Activated naive CD4-positive, alpha-beta T cell treated with anti-CD3 and anti-CD28 coated beads, Interleukin-2, amount 10 ng/mL, durations not matched to agents 7 days and 5 days (primary cell): ENCODE measurements around the gene LAMTOR3.

Experiments
- CTCF ChIA-PET: fragments of 350-600 bp; sonication (Branson Sonifier 250); formaldehyde crosslinking; loops from one replicate; lab custom pipeline; 2021; ENCODE audit warnings: antibody characterized with exemption; lab: Charles Lee
- DNase-seq: peaks from one replicate; pipeline ENCODE4 v3.0.0-alpha.2; 2020
- H3K27ac Mint-ChIP-seq: one replicate; pipeline ENCODE4 v1.8.0; 2021; ENCODE audit warnings: mild to moderate bottlenecking, moderate library complexity, mixed read lengths
- H3K27me3 Mint-ChIP-seq: one replicate; pipeline ENCODE4 v1.8.0; 2021; ENCODE audit warnings: mild to moderate bottlenecking, mixed read lengths
- H3K36me3 Mint-ChIP-seq: one replicate; pipeline ENCODE4 v1.8.0; 2021; ENCODE audit warnings: mixed read lengths
- H3K4me1 Mint-ChIP-seq: one replicate; pipeline ENCODE4 v1.8.0; 2021; ENCODE audit warnings: mixed read lengths
- H3K4me3 Mint-ChIP-seq: one replicate; pipeline ENCODE4 v1.8.0; 2021; ENCODE audit warnings: mild to moderate bottlenecking, moderate library complexity, mixed read lengths
- H3K9me3 Mint-ChIP-seq: one replicate; pipeline ENCODE4 v1.8.0; 2021; ENCODE audit warnings: mixed read lengths

The LAMTOR3 gene

GRCh38 chr4:99885687-99886086, 8.5 kb downstream of the LAMTOR3 start:
- H3K4me3 Mint-ChIP-seq, result no peak overlapping the region
- no peak for DNase-seq
- H3K9me3 Mint-ChIP-seq, result no peaks in the 10 kb centered on the region
- peaks cover 18% of the 10 kb centered on the region for H3K36me3 Mint-ChIP-seq
- no peak overlapping the region for H3K27ac Mint-ChIP-seq
- H3K4me1 Mint-ChIP-seq, result peaks cover 11% of the 10 kb centered on the region
- H3K27me3 Mint-ChIP-seq, result no peaks in the 10 kb centered on the region
- CTCF ChIA-PET, result interaction anchor here (0.7 to 4.3 kb wide), 6 partner anchors 63 to 422 kb away, joined by 3 to 90 read pairs (median 5); partner anchors contain the start of gene DAPP1

GRCh38 chr4:99885063-99885664, 9.1 kb downstream of the LAMTOR3 start:
- Mint-ChIP-seq H3K4me1 (peaks cover 11% of the 10 kb centered on the region), H3K9me3 (no peaks in the 10 kb centered on the region), H3K27ac (no peak overlapping the region), H3K36me3 (peaks cover 20% of the 10 kb centered on the region), H3K4me3 (no peak overlapping the region), H3K27me3 (no peaks in the 10 kb centered on the region)
- CTCF ChIA-PET, result interaction anchor here (0.6 to 4.3 kb wide), 20 partner anchors 14 to 1245 kb away, joined by 3 to 90 read pairs (median 4); partner anchors contain the start of genes DAPP1 and TRMT10A
- DNase-seq, result peak; percentile 54

GRCh38 chr4:99879458-99879857, 14.8 kb downstream of the LAMTOR3 start:
- Mint-ChIP-seq H3K27ac (no peak overlapping the region), H3K27me3 (no peaks in the 10 kb centered on the region), H3K36me3 (peaks cover 23% of the 10 kb centered on the region), H3K4me1 (no peaks in the 10 kb centered on the region), H3K4me3 (no peak overlapping the region), H3K9me3 (no peaks in the 10 kb centered on the region)
- CTCF ChIA-PET, result interaction anchor here (0.8 kb wide), 1 partner anchor 23 kb away, joined by 3 read pairs; no protein-coding TSS in a partner anchor
- no peak for DNase-seq

DNA sequence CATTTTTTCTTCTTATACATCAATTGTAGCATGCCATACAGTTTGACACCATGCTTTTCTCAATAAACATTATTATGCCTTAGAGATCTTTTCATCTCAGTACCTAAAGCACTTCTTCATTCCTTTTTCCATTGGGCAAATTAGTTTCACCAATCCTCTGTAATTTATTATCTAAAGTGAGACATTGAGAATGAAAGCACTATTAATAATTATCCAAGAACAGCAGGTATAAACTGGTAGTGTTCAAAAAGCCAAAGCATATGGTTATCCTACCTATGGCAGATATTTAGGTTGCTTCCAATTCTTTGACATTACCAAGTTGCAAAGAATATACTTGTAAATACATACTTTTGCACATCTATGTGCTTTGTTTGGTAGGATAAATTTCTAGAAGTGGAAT, 15.6 kb downstream of the LAMTOR3 start:
- Mint-ChIP-seq H3K4me3 (no peak overlapping the region), H3K27me3 (no peaks in the 10 kb centered on the region), H3K27ac (no peak overlapping the region), H3K9me3 (no peaks in the 10 kb centered on the region), H3K4me1 (no peaks in the 10 kb centered on the region), H3K36me3 (peaks cover 22% of the 10 kb centered on the region)
- no peak for DNase-seq
- CTCF ChIA-PET, result no interaction called here

- Mint-ChIP-seq H3K27ac (no peak overlapping the region), H3K9me3 (no peaks in the 10 kb centered on the region), H3K4me1 (no peaks in the 10 kb centered on the region), H3K36me3 (peaks cover 24% of the 10 kb centered on the region), H3K4me3 (no peak overlapping the region), H3K27me3 (no peaks in the 10 kb centered on the region)
- CTCF ChIA-PET, result no interaction called here
- no peak for DNase-seq
Observed at GRCh38 chr4:99876946-99877345, 17.3 kb downstream of the LAMTOR3 start.

GRCh38 chr4:99875071-99875470, 19.2 kb downstream of the LAMTOR3 start:
- DNase-seq, result no peak
- CTCF ChIA-PET, result interaction anchor here (0.6 kb wide), 1 partner anchor 309 kb away, joined by 3 read pairs; no protein-coding TSS in a partner anchor
- Mint-ChIP-seq H3K27me3 (no peaks in the 10 kb centered on the region), H3K9me3 (no peaks in the 10 kb centered on the region), H3K4me3 (no peak overlapping the region), H3K4me1 (no peaks in the 10 kb centered on the region), H3K36me3 (peaks cover 30% of the 10 kb centered on the region), H3K27ac (no peak overlapping the region)

- DNase-seq, result no peak
- no peak overlapping the region for H3K4me3 Mint-ChIP-seq
- CTCF ChIA-PET, result interaction anchor here (1.2 kb wide), 1 partner anchor 64 kb away, joined by 3 read pairs; no protein-coding TSS in a partner anchor
- no peak overlapping the region for H3K27ac Mint-ChIP-seq
- no peaks in the 10 kb centered on the region for H3K4me1 Mint-ChIP-seq
- no peaks in the 10 kb centered on the region for H3K9me3 Mint-ChIP-seq
- no peaks in the 10 kb centered on the region for H3K27me3 Mint-ChIP-seq
- peaks cover 34% of the 10 kb centered on the region for H3K36me3 Mint-ChIP-seq
Observed at GRCh38 chr4:99872570-99872969, 21.7 kb downstream of the LAMTOR3 start.

GRCh38 chr4:99868126-99868596, 26.1 kb downstream of the LAMTOR3 start:
- Mint-ChIP-seq H3K36me3 (peaks cover 50% of the 10 kb centered on the region), H3K27ac (no peak overlapping the region), H3K27me3 (no peaks in the 10 kb centered on the region), H3K4me1 (no peaks in the 10 kb centered on the region), H3K4me3 (no peak overlapping the region), H3K9me3 (no peaks in the 10 kb centered on the region)
- no peak for DNase-seq
- CTCF ChIA-PET, result interaction anchor here (1.4 kb wide), 1 partner anchor 57 kb away, joined by 4 read pairs; no protein-coding TSS in a partner anchor

DNA sequence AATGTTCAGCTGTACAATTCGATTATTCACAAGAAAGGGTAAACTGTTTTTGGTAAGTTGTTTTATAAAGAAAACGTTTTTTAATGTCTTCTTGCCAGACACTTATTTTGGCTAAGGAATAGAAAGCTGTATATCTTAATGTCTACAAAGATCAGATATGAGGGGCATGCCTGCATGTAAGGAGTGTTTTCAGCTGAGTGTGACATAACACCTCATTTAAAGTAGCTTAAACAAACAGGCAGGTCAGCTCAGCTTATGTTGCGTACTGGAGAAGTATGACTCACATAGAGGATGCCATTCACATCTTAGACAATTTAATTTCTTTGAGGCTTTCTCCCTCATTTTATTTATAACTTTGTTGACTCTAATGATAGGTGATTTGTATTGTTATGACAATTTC, 30.4 kb downstream of the LAMTOR3 start:
- H3K4me1 Mint-ChIP-seq, result peaks cover 18% of the 10 kb centered on the region
- H3K4me3 Mint-ChIP-seq, result no peak overlapping the region
- CTCF ChIA-PET, result interaction anchor here (0.8 kb wide), 1 partner anchor 21 kb away, joined by 8 read pairs; no protein-coding TSS in a partner anchor
- no peak for DNase-seq
- H3K36me3 Mint-ChIP-seq, result peaks cover 43% of the 10 kb centered on the region
- no peaks in the 10 kb centered on the region for H3K27me3 Mint-ChIP-seq
- no peaks in the 10 kb centered on the region for H3K9me3 Mint-ChIP-seq
- H3K27ac Mint-ChIP-seq, result no peak overlapping the region

DNA sequence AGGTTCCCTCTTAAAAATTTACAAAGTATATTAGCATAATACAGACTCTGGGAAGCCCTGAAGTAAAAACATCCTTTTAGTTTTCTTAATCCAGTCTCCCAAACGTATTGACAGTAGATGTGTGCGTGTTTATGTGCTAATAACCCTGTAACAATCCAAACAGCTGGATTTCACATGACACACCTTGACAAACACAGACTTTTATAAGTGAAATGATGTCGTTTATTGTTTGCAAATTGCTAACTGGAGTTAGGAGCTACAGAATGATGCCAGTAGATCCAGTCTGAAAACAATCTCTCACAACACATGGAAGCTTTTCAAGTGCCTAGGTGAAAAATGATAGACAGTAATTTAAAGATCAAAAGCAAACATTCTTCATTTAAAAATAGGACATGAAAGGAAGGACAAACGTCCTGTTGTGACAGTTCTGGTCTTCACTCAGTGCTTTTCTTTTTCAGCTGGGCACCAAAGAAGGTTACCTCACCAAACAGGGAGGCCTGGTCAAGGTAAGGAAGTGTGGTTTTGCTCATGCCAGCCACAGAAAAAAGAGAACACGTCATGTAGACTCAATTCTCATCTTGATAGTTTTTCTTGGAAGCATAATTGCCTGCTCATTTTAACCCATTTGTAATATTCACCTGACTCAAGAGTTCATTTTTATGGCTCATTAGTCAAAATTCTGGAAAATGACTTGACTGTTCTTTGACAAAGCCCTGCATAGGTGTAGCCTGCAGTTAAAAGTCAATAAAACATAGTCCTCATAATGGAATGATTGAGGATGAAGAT, 32.9 kb downstream of the LAMTOR3 start:
- Mint-ChIP-seq H3K4me1 (peaks cover 30% of the 10 kb centered on the region), H3K36me3 (peaks cover 50% of the 10 kb centered on the region), H3K27me3 (no peaks in the 10 kb centered on the region), H3K27ac (peak overlapping the region; percentile 65), H3K4me3 (no peak overlapping the region), H3K9me3 (no peaks in the 10 kb centered on the region)
- no peak for DNase-seq
- CTCF ChIA-PET, result interaction anchor here (0.6 to 1.4 kb wide), 4 partner anchors 13 to 50 kb away, joined by 3 to 4 read pairs (median 4); no protein-coding TSS in a partner anchor

DNA sequence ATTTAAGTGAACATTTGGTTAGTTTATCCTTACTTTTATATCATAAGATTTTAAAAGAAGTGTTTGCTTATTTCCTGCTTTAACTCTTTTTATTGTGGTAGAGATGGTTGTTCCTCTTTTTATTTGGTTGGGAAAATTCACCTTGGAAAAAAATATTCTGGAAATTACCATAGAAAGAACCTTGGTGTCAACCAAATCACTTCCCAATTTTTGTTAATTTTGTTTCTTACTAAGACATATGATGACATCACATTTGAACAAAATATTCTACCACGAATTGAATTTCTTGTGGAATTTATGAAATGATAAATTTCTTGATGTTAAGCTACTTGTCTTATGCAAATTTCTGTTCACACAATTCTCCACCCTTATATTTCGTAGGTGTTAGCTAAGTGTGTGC, 33.7 kb downstream of the LAMTOR3 start:
- Mint-ChIP-seq H3K27ac (no peak overlapping the region), H3K36me3 (peaks cover 50% of the 10 kb centered on the region)

DNA sequence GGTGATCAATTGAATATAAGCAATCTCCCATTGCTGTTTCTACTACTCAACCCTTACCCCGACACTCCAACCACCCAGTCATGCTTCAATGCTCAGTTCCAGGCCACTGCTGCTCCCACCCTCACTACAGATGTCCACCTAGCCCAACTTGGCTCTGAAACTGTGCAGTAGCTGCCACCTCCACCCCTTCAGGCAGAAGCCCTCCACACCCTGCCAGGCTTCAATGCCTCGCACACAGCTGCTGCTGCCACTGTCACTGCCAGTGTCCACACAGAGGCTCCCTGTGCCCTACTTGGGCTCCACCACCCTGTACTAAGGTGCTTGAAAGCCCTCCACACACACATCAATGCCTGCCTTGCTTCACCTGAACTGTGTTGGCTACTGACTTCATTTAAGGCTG, 34.6 kb downstream of the LAMTOR3 start:
- Mint-ChIP-seq H3K4me1 (peaks cover 46% of the 10 kb centered on the region), H3K36me3 (peaks cover 51% of the 10 kb centered on the region), H3K27me3 (no peaks in the 10 kb centered on the region), H3K9me3 (no peaks in the 10 kb centered on the region), H3K4me3 (no peak overlapping the region), H3K27ac (no peak overlapping the region)
- no peak for DNase-seq
- CTCF ChIA-PET, result interaction anchor here (1.7 kb wide), 1 partner anchor 52 kb away, joined by 3 read pairs; no protein-coding TSS in a partner anchor

More for the DNA sequence above, 33.7 kb downstream of the LAMTOR3 start:
- DNase-seq, result no peak
- Mint-ChIP-seq H3K4me1 (peaks cover 36% of the 10 kb centered on the region), H3K4me3 (no peak overlapping the region), H3K9me3 (no peaks in the 10 kb centered on the region), H3K27me3 (no peaks in the 10 kb centered on the region)
- CTCF ChIA-PET, result interaction anchor here (1.4 kb wide), 1 partner anchor 13 kb away, joined by 4 read pairs; no protein-coding TSS in a partner anchor

- CTCF ChIA-PET, result interaction anchor here (1.7 to 1.8 kb wide), 2 partner anchors 11 to 46 kb away, joined by 4 to 10 read pairs; no protein-coding TSS in a partner anchor
- peaks cover 60% of the 10 kb centered on the region for H3K36me3 Mint-ChIP-seq
- DNase-seq, result no peak
- H3K9me3 Mint-ChIP-seq, result no peaks in the 10 kb centered on the region
- no peak overlapping the region for H3K4me3 Mint-ChIP-seq
- H3K27ac Mint-ChIP-seq, result peak overlapping the region; percentile 85
- peaks cover 63% of the 10 kb centered on the region for H3K4me1 Mint-ChIP-seq
- H3K27me3 Mint-ChIP-seq, result no peaks in the 10 kb centered on the region
Observed at GRCh38 chr4:99857307-99857706, 36.9 kb downstream of the LAMTOR3 start.

- Mint-ChIP-seq H3K27ac (peak overlapping the region; percentile 85), H3K4me3 (peak overlapping the region; percentile 8), H3K36me3 (peaks cover 55% of the 10 kb centered on the region), H3K4me1 (peaks cover 61% of the 10 kb centered on the region), H3K9me3 (no peaks in the 10 kb centered on the region), H3K27me3 (no peaks in the 10 kb centered on the region)
- CTCF ChIA-PET, result interaction anchor here (0.8 to 1.8 kb wide), 4 partner anchors 10 to 44 kb away, joined by 3 to 10 read pairs (median 4); no protein-coding TSS in a partner anchor
- peak; percentile 24 for DNase-seq
Observed at GRCh38 chr4:99856166-99856565, 38.1 kb downstream of the LAMTOR3 start.
